ENCODE results near the gene ZFAND6.
A peak's percentile ranks its signal among the peaks of the same experiment; 100 is the strongest.

ZFAND6 gene

DNA sequence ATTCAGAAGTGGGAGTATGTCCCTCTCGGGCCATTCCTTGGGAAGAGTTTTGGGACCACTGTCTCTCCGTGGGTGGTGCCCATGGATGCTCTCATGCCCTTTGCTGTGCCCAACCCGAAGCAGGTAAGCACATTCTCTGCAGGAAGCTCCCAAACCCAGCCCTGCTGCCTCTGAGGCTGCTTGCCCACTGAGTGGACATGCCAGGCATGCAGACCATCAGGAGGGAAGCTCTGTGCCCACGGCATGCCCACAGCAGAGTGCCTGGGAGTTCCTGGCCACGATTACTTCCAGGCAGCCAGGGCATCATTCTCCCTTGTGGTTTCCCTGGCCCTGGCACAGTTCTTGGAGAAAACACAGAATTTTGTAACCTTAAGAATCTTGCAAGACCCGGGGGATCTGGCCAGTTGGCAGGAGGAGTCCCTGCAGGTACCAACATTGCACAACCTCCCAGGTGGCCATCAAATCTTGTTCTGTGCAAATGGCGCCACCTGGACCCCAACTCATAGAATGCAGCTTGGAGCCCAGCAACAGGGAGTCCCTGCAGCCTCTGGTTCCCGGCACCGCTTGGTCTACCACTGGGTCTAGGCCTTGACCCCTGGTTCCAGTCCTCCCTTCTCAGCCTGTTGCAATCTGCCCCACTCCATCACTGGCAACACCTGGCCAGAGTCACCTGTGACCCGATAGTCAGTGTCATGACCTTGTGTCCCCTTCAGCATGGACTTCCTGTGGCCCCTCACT is 113.7 kb downstream of the ZFAND6 start:
- DNase-seq = peak; percentile 31 to 66

DNA sequence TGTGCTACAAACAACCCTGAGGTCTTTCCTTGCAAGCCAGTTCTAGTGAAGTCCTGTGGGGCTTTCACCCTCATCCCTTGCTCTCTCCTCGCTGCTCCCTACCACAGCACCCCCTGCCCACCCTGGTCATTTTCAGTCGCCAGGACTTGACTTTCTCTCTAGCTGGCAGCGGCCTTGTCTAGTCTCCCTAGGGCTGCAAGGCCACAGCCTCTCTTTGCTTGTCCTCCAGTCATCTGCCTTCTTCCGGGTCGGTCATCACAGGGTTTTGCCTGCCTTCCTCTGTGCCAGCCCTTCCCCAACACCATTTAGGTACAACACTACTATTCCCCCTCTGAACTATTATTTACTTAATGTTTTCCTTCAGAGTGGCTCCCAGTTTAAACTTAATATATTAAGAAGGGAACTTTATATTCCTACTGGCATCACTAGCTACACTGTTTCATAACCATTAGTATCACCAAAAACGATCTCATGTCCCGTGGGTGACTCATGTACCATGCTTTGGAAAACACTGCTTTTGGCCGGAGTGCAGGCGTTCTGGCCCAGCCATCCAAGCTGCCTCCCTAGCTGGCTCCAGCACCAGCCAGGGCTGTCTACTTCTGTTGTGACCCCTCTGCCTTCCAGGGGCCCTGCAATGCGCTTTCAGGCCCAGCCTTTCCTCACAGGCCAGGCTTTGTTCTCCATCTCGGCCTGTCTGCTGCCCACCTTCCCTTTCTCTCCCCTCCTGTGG is 114.7 kb downstream of the ZFAND6 start:
- DNase-seq = no peak

DNA sequence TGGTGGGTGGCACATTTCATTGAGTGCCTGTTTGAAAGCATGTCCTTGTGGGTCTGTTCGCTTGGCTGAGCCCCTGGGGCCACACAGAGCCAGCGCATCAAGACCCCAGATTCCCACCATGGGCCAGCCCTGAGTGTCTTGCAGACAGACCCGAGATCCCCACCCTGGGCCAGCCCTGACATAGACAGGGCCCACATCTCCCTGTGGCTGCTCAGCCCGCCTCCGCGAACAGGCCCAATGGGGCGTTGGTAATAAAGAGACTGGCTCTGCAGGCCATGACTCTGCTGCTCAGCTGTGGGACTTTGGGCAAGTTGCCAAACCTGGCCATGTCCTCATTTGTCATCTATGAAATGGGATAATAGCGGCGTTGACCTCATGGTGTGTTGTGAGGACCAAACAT is 116.0 kb downstream of the ZFAND6 start:
- no peak for DNase-seq

DNA sequence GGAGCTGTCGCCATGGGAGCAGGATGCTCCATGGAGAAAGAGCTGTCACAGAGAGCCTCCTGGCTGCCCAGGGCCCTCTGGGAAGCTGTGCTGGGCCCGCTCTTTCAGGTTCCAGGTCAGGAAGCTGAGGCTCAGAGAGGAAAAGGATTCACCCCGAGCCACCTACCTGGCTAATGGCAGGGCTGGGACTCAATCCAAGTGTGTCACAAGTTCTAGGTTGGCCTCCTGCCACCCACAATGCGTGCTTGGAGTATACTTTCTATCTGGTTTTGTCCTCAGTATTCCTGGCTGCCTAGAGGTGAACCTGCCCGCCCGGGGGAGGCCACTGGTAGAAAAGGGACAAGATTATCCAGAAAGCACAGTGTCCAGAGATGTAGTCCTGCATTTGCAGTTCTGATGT is 117.0 kb downstream of the ZFAND6 start:
- no peak for DNase-seq

DNA sequence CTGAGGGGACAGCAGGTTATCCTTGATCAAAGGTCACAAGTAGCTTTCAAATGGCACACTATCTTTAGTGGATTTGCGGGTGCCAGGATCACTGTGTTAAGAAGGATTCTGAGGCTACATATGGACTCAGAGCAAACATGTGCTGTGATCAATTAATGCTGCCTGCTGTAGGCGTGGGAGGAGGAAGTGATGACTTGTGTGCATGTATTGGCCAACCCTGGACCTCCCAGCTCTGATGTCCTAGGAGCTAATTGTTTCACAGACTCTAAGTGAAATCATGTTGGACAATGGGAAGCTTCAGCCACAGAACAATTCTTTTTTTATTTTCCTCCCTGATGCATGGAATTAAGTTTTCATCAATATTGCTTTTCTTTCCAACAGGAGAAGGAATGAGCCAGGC is 117.7 kb downstream of the ZFAND6 start:
- DNase-seq = no peak

DNA sequence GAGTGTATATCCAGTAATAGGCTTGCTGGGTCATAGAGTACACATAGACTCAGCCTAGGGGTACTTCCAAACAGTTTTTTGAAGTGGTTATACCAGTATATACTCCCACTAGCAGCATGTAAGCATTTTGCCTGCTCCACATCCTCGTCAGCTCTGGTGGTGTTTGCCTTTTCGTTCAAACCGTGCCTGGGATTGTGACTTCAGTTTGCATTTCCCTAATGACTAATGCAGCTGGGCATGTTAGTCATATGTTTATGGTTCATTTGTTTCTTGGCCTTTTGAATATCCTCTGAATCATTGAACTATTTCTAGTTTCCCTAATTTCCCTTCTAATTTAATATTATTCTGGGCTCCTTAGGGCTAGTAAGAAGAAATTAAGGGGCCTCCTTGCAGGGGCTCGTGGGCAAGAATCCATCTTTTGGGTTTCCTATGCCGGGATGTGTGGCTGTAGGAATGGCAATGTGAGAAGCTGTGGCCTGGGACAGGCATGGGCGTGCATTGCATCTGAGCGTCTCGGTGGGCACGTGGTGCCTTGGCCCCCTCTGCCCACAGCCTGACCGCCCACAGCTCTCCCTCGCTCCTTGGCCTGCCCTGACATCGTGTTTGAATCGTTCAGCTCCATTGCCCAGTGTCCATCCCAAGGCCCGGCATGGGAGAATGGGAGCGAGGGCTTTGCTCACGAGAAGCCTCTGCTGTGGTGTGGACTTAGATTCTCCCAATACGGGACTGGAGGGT is 119.7 kb downstream of the ZFAND6 start:
- DNase-seq = no peak

DNA sequence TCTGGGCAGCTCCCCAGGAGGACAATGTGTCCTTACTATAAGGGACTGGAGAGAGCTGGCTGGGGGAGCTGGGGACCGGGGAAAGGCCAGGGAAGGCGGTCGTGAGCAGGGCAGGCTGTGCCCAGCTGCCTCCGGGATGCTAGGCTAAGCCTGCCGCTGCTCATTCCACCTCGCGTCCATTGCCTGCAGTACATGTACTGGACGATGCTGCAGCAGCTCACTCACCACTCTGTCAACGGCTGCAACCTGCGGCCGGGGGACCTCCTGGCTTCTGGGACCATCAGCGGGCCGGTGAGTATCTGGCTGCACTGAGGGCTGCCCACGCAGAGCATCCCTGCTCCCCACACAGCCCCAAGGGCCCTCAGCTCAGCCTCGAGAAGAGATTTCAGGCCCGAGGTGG is 120.5 kb downstream of the ZFAND6 start:
- DNase-seq = no peak

DNA sequence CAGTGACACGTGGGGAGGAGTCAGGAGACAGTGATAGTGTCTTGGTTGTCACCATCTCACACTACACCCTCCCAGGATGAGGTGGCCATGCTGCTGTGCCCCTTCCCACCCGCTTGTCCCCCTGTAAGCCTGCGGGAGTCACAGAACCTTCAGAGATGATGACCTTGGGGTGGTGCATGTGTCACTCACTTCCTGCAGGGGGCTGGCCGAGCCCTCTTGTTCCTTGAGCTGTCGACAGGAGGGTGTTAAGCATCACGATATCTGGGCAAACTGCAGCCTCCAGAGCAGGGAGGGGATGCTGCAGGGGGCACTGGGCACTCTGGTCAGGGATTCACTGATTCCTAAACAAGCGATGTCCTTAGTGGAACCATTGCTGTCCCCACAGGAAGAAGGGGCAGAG is 121.0 kb downstream of the ZFAND6 start:
- DNase-seq = no peak

DNA sequence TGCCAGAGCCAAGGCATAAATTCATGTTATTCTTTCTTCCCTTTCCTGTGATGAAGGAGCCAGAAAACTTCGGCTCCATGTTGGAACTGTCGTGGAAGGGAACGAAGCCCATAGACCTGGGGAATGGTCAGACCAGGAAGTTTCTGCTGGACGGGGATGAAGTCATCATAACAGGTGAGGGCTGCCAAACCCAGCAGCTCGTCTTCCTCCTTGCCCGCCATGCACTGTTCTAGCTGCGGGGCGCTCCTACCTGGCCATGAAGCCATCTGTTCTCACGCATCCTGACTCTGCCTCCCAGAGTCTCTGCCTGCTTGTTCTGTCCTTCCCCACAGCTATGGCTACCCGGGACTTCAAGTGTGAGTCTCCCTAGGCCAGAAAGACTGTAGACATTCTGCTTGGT is 121.5 kb downstream of the ZFAND6 start:
- no peak for DNase-seq

DNA sequence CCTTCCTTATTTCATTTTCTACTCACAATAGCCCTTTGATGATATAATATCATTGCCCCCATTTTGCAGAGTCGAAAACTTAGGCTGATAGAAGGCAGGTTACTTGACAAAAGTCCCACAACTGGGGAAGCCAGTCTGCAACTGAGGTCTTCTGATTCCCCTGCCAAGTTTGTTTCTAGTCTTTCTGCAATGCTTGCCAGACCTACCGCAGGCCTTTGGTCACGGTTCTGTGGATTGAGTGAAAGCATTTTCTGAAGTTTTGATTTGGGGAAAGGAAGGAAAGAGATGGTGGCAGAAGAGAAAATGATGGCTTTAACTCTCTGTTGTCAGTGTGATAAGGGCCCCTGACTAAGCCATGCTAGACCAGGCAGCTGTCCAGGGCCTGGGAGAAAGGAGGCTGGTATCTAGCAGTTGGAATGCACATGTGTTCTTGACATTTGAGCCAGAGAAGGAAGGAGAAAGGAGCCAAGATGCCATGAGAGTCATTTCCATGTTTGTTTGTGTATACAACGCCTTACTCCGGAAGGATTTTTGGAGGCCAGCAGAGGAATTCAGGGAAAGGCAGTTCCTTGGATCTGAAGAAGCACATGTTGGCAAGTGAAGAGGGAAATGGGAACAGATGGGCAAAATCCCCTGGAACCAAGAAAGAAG is 123.3 kb downstream of the ZFAND6 start:
- no peak for DNase-seq

DNA sequence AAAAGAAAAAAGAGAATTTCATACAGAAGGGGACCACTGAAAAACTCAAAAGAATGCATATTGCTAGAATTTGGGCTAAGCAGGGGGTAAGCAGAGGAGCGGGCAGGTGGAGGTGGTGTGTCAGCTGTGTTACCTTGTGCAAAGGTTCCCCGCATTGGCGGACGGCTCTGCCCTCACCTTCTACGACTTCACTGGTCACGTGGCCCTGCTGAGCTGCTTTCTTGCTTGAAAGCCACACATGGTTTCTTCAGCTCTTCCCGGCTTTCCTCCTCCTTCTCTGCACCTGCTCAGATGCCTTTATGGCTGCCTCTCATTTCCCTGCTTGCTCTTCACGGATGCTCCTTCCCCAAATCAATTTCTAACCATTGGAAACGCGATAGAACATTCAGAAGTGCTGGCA is 123.8 kb downstream of the ZFAND6 start:
- no peak for DNase-seq

DNA sequence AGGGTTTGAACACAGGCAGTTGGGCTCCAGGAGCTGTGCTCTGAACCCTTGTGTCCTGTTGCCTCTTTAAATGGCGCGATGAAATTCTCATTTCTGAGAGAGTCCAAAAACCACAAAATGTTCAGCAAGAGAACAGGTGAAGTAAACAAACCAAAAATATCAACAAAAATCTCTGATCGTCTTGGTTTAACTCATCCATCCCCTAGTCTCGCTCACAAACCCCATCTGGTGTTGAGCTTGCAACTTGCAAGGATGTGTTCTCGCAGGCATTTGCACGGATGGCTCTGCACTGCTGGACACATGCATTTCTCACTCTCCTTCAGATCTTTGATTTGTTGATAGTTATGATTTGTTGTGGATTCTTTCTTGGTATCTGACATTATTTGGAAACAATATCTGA is 124.4 kb downstream of the ZFAND6 start:
- DNase-seq = no peak

DNA sequence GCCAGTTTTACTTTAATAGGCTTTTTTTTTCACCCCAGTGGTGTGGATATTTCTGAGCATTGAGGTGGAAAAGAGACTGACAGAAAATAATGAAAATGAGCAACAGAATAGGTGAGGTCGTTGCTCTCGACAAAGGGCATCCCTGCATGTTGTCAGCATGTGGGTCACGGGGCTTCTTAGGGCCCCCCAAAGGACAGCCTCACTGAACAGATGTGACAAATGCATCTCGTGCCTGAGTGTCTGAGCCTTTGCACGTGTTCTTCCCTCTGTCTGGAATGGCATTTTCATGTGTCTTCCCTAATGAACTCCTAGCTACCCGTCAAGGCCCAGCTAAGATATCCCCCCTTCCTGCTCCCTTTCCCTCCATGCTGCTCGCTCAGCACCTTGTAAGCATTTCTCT is 125.1 kb downstream of the ZFAND6 start:
- no peak for DNase-seq

DNA sequence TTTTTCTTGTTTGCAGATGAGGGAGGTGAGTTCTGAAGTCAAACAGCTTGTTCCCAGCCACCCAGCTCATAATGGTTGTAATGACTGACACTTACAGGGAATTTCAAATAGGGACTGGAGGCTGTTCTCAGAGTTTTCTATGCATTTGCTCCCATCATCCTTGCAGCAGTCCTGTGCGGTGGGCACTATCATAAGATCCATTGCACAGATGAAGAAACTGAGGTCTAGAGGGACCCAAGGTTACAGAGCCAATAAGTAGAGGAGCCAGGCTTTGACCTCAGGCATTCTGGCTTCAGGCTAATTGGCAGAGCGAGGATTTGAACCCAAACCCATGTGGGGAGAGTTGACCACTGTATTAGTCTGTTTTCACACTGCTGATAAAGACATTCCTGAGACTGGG is 125.7 kb downstream of the ZFAND6 start:
- no peak for DNase-seq

DNA sequence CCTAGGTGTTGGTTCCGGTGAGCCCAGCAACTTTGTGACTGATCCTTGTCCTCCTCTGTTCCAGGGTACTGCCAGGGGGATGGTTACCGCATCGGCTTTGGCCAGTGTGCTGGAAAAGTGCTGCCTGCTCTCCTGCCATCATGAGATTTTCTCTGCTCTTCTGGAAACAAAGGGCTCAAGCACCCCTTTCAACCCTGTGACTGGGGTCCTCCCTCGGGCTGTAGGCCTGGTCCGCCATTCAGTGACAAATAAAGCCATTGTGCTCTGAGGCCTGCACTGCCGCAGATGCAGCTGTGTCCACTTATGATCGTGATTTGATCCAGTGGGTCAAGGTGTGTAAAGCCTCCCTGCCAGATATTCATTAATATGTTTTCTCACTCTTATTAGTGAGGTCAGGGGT is 126.6 kb downstream of the ZFAND6 start:
- DNase-seq = no peak

DNA sequence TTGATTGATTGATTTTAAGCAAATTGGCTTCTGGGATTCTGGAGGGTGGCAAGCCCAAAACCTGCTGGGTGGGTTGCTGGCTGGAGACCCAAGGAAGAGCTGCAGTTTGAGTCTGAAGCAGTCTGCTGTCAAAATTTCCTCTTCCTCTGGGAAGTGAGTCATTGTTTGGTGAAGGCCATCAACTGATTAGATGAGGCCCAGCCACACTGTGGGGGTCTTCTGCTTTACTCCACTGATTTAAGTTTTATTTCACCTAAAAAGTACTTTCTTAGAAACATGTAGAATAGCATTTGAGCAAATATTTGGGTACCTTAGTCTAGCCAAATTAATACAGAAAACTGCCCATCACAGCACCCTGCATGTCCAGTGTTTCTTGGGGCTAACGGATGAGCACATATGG is 127.1 kb downstream of the ZFAND6 start:
- no peak for DNase-seq

Data from SHP77 (cell line).